ENCODE data around the gene MSI2. TPM values are rescaled to one million over a fixed set of nuclear protein-coding genes. Genes with fewer than 3 reads are reported as not detected.
A peak's percentile ranks its signal among the peaks of the same experiment; 100 is the strongest.

The MSI2 gene
- total and polyA plus RNA-seq, 2 donors (not counting 1 experiment from before 2014, with no cell fraction given): 16.1 to 196 TPM

- Histone ChIP-seq H3K4me3 (ENCODE audit: control extremely low read depth in 1 of 5, extremely low read depth in 1 of 5, insufficient read depth in 1 of 5, low read depth in 2 of 5, low read length in 4 of 5) (peak overlapping the region in 3 of 5 experiments; percentile 4 to 21 (median 15)), H3K9me3 (ENCODE audit: control extremely low read depth in 1 of 3, control insufficient read depth in 2 of 3, insufficient read depth in 1 of 3, low read length in 2 of 3) (no peaks in the 10 kb centered on the region), H3K9ac (ENCODE audit: low read length) (peak overlapping the region; percentile 38), H3K36me3 (replicated peaks in 1 of 2; ENCODE audit: control extremely low read depth in 1 of 2, control insufficient read depth in 1 of 2, extremely low read depth in 1 of 2, insufficient read depth in 2 of 2, low read length in 1 of 2) (peaks cover 2 to 10% of the 10 kb centered on the region in 2 experiments), H2AFZ (ENCODE audit: insufficient read depth, low read depth, low read length, poor library complexity, severe bottlenecking) (peak overlapping the region; percentile 23), H3K27ac (ENCODE audit: low read length in 2 of 2) (peak overlapping the region; percentile 29 to 40), H3K4me2 (replicated peaks; ENCODE audit: low read depth, low read length, poor library complexity, severe bottlenecking) (peak overlapping the region; percentile 65), H4K20me1 (ENCODE audit: control insufficient read depth, insufficient read depth, low read length, poor library complexity, severe bottlenecking) (peaks cover 12% of the 10 kb centered on the region), H3K4me1 (ENCODE audit: control insufficient read depth in 2 of 2, insufficient read depth in 2 of 2, low read length in 2 of 2) (peaks cover 16 to 22% of the 10 kb centered on the region in 2 donors), H3K79me2 (ENCODE audit: control insufficient read depth, insufficient read depth, low read length) (peaks cover 71% of the 10 kb centered on the region), H3K27me3 (replicated peaks in 1 of 4; ENCODE audit: control extremely low read depth in 1 of 4, control insufficient read depth in 3 of 4, insufficient read depth in 4 of 4, low read length in 3 of 4) (no peaks in the 10 kb centered on the region)
- ChIA-PET POLR2A (no interaction called here), CTCF (interaction anchor here (1.1 to 1.9 kb wide), 6 partner anchors 9 to 264 kb away, joined by 3 to 11 read pairs (median 3); no protein-coding TSS in a partner anchor)
- Mint-ChIP-seq H3K9me3 (ENCODE audit: insufficient read depth) (no peaks in the 10 kb centered on the region), H3K27ac (peak overlapping the region; percentile 23), H3K27me3 (no peaks in the 10 kb centered on the region), H3K4me3 (peak overlapping the region; percentile 40), H3K4me1 (peaks cover 32% of the 10 kb centered on the region)
- intact Hi-C loops (cut with micrococcal nuclease): loop anchor here (2.0 kb wide), 1 partner anchor 17 kb away; no protein-coding TSS in a partner anchor
- DNase-seq (peak; percentile 35), ATAC-seq (ENCODE audit: low read depth) (peak; percentile 54)
- TF ChIP-seq CTCF (IDR thresholded peaks at IDR 0.05) (no peak), EZH2 (IDR thresholded peaks at IDR 0.05; ENCODE audit: borderline replicate concordance, insufficient read depth, low read depth, low read length, poor library complexity, severe bottlenecking) (no peak)
- WGBS (ENCODE audit: insufficient coverage): 31% methylated on average over 4 of the region's 13 CpGs
Measured at GRCh38 chr17:57408071-57408811, 151.9 kb downstream of the MSI2 start.

GRCh38 chr17:57410169-57410568 is 153.8 kb downstream of the MSI2 start:
- Histone ChIP-seq H3K9ac (ENCODE audit: low read length) (no peak overlapping the region), H2AFZ (ENCODE audit: insufficient read depth, low read depth, low read length, poor library complexity, severe bottlenecking) (no peak overlapping the region), H3K4me1 (ENCODE audit: control insufficient read depth in 2 of 2, insufficient read depth in 2 of 2, low read length in 2 of 2) (peaks cover 16 to 22% of the 10 kb centered on the region in 2 donors), H3K79me2 (ENCODE audit: control insufficient read depth, insufficient read depth, low read length) (peaks cover 60% of the 10 kb centered on the region), H3K27ac (ENCODE audit: low read length in 2 of 2) (no peak overlapping the region), H3K27me3 (replicated peaks in 1 of 4; ENCODE audit: control extremely low read depth in 1 of 4, control insufficient read depth in 3 of 4, insufficient read depth in 4 of 4, low read length in 3 of 4) (no peaks in the 10 kb centered on the region), H3K4me3 (ENCODE audit: control extremely low read depth in 1 of 5, extremely low read depth in 1 of 5, insufficient read depth in 1 of 5, low read depth in 2 of 5, low read length in 4 of 5) (no peak overlapping the region), H3K4me2 (replicated peaks; ENCODE audit: low read depth, low read length, poor library complexity, severe bottlenecking) (no peak overlapping the region), H3K9me3 (ENCODE audit: control extremely low read depth in 1 of 3, control insufficient read depth in 2 of 3, insufficient read depth in 1 of 3, low read length in 2 of 3) (no peaks in the 10 kb centered on the region), H4K20me1 (ENCODE audit: control insufficient read depth, insufficient read depth, low read length, poor library complexity, severe bottlenecking) (peaks cover 12% of the 10 kb centered on the region), H3K36me3 (replicated peaks in 1 of 2; ENCODE audit: control extremely low read depth in 1 of 2, control insufficient read depth in 1 of 2, extremely low read depth in 1 of 2, insufficient read depth in 2 of 2, low read length in 1 of 2) (no peaks in the 10 kb centered on the region)
- ChIA-PET CTCF (no interaction called here), POLR2A (no interaction called here)
- WGBS (ENCODE audit: insufficient coverage): 100% methylated on average over 3 of the region's 6 CpGs
- intact Hi-C loops (cut with micrococcal nuclease): no loop called here
- peaks cover 32% of the 10 kb centered on the region for H3K4me1 Mint-ChIP-seq
- no peak overlapping the region for H3K4me3 Mint-ChIP-seq
- no peaks in the 10 kb centered on the region for H3K27me3 Mint-ChIP-seq
- TF ChIP-seq CTCF (IDR thresholded peaks at IDR 0.05) (no peak), EZH2 (IDR thresholded peaks at IDR 0.05; ENCODE audit: borderline replicate concordance, insufficient read depth, low read depth, low read length, poor library complexity, severe bottlenecking) (no peak)
- H3K27ac Mint-ChIP-seq: no peak overlapping the region
- DNase-seq (no peak), ATAC-seq (ENCODE audit: low read depth) (no peak)
- no peaks in the 10 kb centered on the region for H3K9me3 Mint-ChIP-seq (ENCODE audit: insufficient read depth)

All from B cell (primary cell).